ENCODE results near the gene MTUS2. TPM values are rescaled to one million over a fixed set of nuclear protein-coding genes. Genes with fewer than 3 reads are reported as not detected.

Gene MTUS2
- total RNA-seq, 1 experiment from 2014 or later = 0.35 TPM

DNA sequence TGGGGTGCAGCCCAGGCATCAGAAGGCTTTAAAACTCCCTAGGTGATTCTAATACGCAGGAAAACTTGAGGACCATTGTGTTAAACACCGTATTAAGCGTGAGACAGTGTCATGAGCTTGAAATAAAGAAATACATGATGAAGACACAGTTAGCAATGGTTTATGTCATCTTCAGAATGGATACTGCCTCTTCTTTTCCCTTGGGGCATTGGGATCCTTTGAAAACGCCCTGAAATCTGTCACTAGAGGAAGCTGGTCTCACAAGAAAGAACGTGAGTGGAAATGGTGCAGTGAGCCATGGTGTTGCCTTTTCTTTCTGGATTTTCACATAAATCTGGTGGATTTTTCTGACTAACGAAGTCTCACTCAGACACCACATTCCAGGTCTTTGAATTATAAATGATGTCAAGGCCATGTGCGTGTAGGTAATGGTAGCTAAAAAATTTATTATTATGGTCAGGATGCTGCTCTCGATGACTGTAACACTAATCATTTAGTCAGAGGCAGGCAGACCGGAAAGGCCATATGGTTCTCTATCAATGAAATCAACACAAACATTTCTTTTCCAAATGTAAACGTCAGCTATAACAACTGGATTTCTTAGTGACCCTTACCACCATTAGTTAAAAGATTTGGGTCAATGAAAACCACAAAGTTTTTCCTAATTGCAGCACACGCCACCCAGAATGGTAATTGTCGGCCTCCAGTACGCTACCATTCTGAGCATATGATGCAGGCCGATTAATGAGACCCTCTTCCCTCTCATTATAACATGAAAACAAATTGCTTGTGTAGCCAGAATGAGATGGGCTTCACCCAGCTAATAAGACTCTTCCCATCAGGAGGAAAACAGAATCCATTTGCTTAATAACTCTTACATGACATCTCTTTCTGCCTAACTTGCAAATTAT, 669.8 kb downstream of the MTUS2 start:
- no peaks in the 10 kb centered on the region for H3K9me3 ChIP-seq (ENCODE audit: control insufficient read depth, low read depth, low read length)

More for the DNA sequence above, 669.8 kb downstream of the MTUS2 start:
- Histone ChIP-seq H2AK5ac (ENCODE audit: insufficient read length, low read length) (no peak overlapping the region), H4K91ac (ENCODE audit: insufficient read length, low read depth, low read length) (no peak overlapping the region), H3K27me3 (ENCODE audit: insufficient read depth, low read length) (no peaks in the 10 kb centered on the region; the same call in 1 of the 2 replicates), H3K4ac (ENCODE audit: low read depth, low read length) (no peak overlapping the region), H3K79me2 (ENCODE audit: insufficient read depth, low read length) (no peaks in the 10 kb centered on the region), H2BK5ac (ENCODE audit: insufficient read length, low read length) (no peak overlapping the region), H3K14ac (ENCODE audit: insufficient read depth, low read length) (no peak overlapping the region), H4K5ac (ENCODE audit: insufficient read length, low read depth, low read length) (no peak overlapping the region), H3K4me1 (ENCODE audit: insufficient read depth, low read length) (peaks cover 9% of the 10 kb centered on the region; the same call in 1 of the 2 replicates), H3K23me2 (ENCODE audit: insufficient read length, low read depth, low read length, poor library complexity, severe bottlenecking) (no peaks in the 10 kb centered on the region), H4K20me1 (ENCODE audit: control insufficient read depth, insufficient read depth, insufficient read length) (no peaks in the 10 kb centered on the region), H3K27ac (ENCODE audit: insufficient read length, low read depth, low read length) (no peak overlapping the region), H2BK12ac (ENCODE audit: insufficient read length, low read depth, low read length) (no peak overlapping the region), H3K9ac (ENCODE audit: extremely low read depth, insufficient read length, low read length) (no peak overlapping the region), H3K23ac (ENCODE audit: insufficient read length, low read depth, low read length) (no peak overlapping the region), H3K18ac (ENCODE audit: insufficient read length, low read depth, low read length) (no peak overlapping the region), H3K56ac (ENCODE audit: insufficient read length, low read depth, low read length) (no peak overlapping the region), H3K79me1 (ENCODE audit: insufficient read depth, low read depth, low read length, poor library complexity, severe bottlenecking) (no peaks in the 10 kb centered on the region), H2BK20ac (ENCODE audit: low read depth, low read length, poor library complexity, severe bottlenecking) (no peak overlapping the region), H3T11ph (ENCODE audit: low read length) (no peak overlapping the region), H3K4me2 (ENCODE audit: insufficient read depth, insufficient read length, low read length) (no peak overlapping the region), H2BK15ac (ENCODE audit: low read depth, low read length) (no peak overlapping the region), H2BK120ac (ENCODE audit: low read depth, low read length, poor library complexity, severe bottlenecking) (no peak overlapping the region), H4K8ac (replicated peaks; ENCODE audit: insufficient read length, low read depth, low read length) (no peak overlapping the region), H2AFZ (ENCODE audit: low read length) (no peak overlapping the region)
- WGBS (ENCODE audit: extremely low coverage, insufficient read length, low lambda C conversion rate) = no CpG with 5 or more reads among the region's 14 CpGs
- Mint-ChIP-seq H3K4me3 (no peak overlapping the region), H3K9me3 (no peaks in the 10 kb centered on the region), H3K27ac (no peak overlapping the region), H3K36me3 (ENCODE audit: insufficient read depth in 1 of 3, low read depth in 3 of 3) (no peaks in the 10 kb centered on the region), H3K27me3 (ENCODE audit: low read depth) (peaks cover 2% of the 10 kb centered on the region; the same call in 1 of the 2 replicates), H3K4me1 (peaks cover 30 to 32% of the 10 kb centered on the region in 2 experiments)
- DNase-seq = no peak
- TF ChIP-seq, protein P1, sequence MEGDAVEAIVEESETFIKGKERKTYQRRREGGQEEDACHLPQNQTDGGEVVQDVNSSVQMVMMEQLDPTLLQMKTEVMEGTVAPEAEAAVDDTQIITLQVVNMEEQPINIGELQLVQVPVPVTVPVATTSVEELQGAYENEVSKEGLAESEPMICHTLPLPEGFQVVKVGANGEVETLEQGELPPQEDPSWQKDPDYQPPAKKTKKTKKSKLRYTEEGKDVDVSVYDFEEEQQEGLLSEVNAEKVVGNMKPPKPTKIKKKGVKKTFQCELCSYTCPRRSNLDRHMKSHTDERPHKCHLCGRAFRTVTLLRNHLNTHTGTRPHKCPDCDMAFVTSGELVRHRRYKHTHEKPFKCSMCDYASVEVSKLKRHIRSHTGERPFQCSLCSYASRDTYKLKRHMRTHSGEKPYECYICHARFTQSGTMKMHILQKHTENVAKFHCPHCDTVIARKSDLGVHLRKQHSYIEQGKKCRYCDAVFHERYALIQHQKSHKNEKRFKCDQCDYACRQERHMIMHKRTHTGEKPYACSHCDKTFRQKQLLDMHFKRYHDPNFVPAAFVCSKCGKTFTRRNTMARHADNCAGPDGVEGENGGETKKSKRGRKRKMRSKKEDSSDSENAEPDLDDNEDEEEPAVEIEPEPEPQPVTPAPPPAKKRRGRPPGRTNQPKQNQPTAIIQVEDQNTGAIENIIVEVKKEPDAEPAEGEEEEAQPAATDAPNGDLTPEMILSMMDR (conservative IDR thresholded peaks at IDR 0.05) = no peak

Data from H9 (cell line).